ENCODE measurements around the gene MAPRE2. TPM values are rescaled to one million over a fixed set of nuclear protein-coding genes. Genes with fewer than 3 reads are reported as not detected.

MAPRE2 gene
- total RNA-seq, 1 experiment from 2014 or later, result 29.4 TPM

DNA sequence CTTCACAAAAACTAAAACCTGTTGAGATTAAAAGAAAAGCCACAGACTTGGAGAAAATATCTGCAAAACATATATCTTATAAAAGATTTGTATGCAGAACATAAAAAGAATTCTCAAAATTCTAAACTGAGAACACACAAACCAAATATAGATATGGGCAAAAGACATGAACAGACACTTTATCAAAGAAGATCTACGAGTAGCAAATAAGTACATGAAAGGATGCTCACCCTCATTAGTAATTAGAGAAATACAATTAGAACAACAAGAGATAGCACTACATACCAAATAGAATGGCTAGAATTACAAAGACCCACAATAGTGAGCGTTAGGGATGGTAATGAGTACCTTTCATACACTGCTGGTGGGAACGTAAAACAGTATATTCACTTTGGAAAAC, 135.7 kb downstream of the MAPRE2 start:
- no peak for DNase-seq
- H3K79me1 ChIP-seq (ENCODE audit: insufficient read depth, low read depth, low read length, poor library complexity, severe bottlenecking), result no peaks in the 10 kb centered on the region
- no peaks in the 10 kb centered on the region for H3K4me1 ChIP-seq (ENCODE audit: insufficient read depth, low read length)
- no peak overlapping the region for H3K4me2 ChIP-seq (ENCODE audit: insufficient read depth, insufficient read length, low read length)
- no peak overlapping the region for H3T11ph ChIP-seq (ENCODE audit: low read length)
- no peak overlapping the region for H2BK15ac ChIP-seq (ENCODE audit: low read depth, low read length)
- H3K36me3 Mint-ChIP-seq (ENCODE audit: insufficient read depth in 1 of 3, low read depth in 3 of 3), result peaks cover 2 to 21% (median 5%) of the 10 kb centered on the region in 3 experiments; a peak in 4 of 7 replicates
- no peak overlapping the region for H3K9ac ChIP-seq (ENCODE audit: extremely low read depth, insufficient read length, low read length)
- H2BK5ac ChIP-seq (ENCODE audit: insufficient read length, low read length), result no peak overlapping the region
- TF ChIP-seq, protein P1, sequence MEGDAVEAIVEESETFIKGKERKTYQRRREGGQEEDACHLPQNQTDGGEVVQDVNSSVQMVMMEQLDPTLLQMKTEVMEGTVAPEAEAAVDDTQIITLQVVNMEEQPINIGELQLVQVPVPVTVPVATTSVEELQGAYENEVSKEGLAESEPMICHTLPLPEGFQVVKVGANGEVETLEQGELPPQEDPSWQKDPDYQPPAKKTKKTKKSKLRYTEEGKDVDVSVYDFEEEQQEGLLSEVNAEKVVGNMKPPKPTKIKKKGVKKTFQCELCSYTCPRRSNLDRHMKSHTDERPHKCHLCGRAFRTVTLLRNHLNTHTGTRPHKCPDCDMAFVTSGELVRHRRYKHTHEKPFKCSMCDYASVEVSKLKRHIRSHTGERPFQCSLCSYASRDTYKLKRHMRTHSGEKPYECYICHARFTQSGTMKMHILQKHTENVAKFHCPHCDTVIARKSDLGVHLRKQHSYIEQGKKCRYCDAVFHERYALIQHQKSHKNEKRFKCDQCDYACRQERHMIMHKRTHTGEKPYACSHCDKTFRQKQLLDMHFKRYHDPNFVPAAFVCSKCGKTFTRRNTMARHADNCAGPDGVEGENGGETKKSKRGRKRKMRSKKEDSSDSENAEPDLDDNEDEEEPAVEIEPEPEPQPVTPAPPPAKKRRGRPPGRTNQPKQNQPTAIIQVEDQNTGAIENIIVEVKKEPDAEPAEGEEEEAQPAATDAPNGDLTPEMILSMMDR (conservative IDR thresholded peaks at IDR 0.05), result no peak
- H3K23ac ChIP-seq (ENCODE audit: insufficient read length, low read depth, low read length), result no peak overlapping the region
- no peak overlapping the region for H3K27ac ChIP-seq (ENCODE audit: insufficient read length, low read depth, low read length)
- no peak overlapping the region for H2BK20ac ChIP-seq (ENCODE audit: low read depth, low read length, poor library complexity, severe bottlenecking)
- no peaks in the 10 kb centered on the region for H4K20me1 ChIP-seq (ENCODE audit: control insufficient read depth, insufficient read depth, insufficient read length)
- no peak overlapping the region for H2BK120ac ChIP-seq (ENCODE audit: low read depth, low read length, poor library complexity, severe bottlenecking)
- H3K4me1 Mint-ChIP-seq, result peaks cover 18 to 28% of the 10 kb centered on the region in 2 experiments
- no peak overlapping the region for H4K8ac ChIP-seq (replicated peaks; ENCODE audit: insufficient read length, low read depth, low read length)
- H4K5ac ChIP-seq (ENCODE audit: insufficient read length, low read depth, low read length), result no peak overlapping the region
- no peak overlapping the region for H2BK12ac ChIP-seq (ENCODE audit: insufficient read length, low read depth, low read length)
- H3K18ac ChIP-seq (ENCODE audit: insufficient read length, low read depth, low read length), result no peak overlapping the region
- H3K9me3 ChIP-seq (ENCODE audit: control insufficient read depth, low read depth, low read length), result no peaks in the 10 kb centered on the region
- no peak overlapping the region for H3K4me3 Mint-ChIP-seq
- H3K27me3 ChIP-seq (ENCODE audit: insufficient read depth, low read length), result no peaks in the 10 kb centered on the region
- no peak overlapping the region for H4K91ac ChIP-seq (ENCODE audit: insufficient read length, low read depth, low read length)
- H2AK5ac ChIP-seq (ENCODE audit: insufficient read length, low read length), result no peak overlapping the region
- peaks cover 8 to 13% of the 10 kb centered on the region in 2 experiments for H3K9me3 Mint-ChIP-seq
- H3K79me2 ChIP-seq (ENCODE audit: insufficient read depth, low read length), result no peaks in the 10 kb centered on the region
- no peak overlapping the region for H3K4ac ChIP-seq (ENCODE audit: low read depth, low read length)
- no peak overlapping the region for H3K27ac Mint-ChIP-seq
- H3K14ac ChIP-seq (ENCODE audit: insufficient read depth, low read length), result no peak overlapping the region
- no peaks in the 10 kb centered on the region for H3K23me2 ChIP-seq (ENCODE audit: insufficient read length, low read depth, low read length, poor library complexity, severe bottlenecking)
- H3K56ac ChIP-seq (ENCODE audit: insufficient read length, low read depth, low read length), result no peak overlapping the region
- no CpG with 5 or more reads among the region's 3 CpGs for WGBS (ENCODE audit: extremely low coverage, insufficient read length, low lambda C conversion rate)
- H3K27me3 Mint-ChIP-seq (ENCODE audit: low read depth), result no peaks in the 10 kb centered on the region
- H2AFZ ChIP-seq (ENCODE audit: low read length), result no peak overlapping the region

All from H9 (cell line).